ENCODE data around the gene EGLN3.

Gene EGLN3

GRCh38 chr14:33932576-33933345, 18.1 kb downstream of the EGLN3 start (continued):
- TF ChIP-seq PRDM6 (tag by site-specific recombination; IDR thresholded peaks at IDR 0.05) (peak; percentile 70), ZBTB21 (tag by site-specific recombination; IDR thresholded peaks at IDR 0.05) (peak; percentile 64; the same call in 1 of the 2 replicates), PRDM1 (tag by site-specific recombination; IDR thresholded peaks at IDR 0.05) (peak; percentile 22; the same call in 1 of the 2 replicates), GLIS1 (tag by site-specific recombination; IDR thresholded peaks at IDR 0.05) (peak; percentile 93), PATZ1 (tag by site-specific recombination; IDR thresholded peaks at IDR 0.05) (peak; percentile 44; the same call in 1 of the 2 replicates), HIC1 (tag by site-specific recombination; IDR thresholded peaks at IDR 0.05) (no peak), ZNF561 (tag by site-specific recombination; IDR thresholded peaks at IDR 0.05; ENCODE audit: borderline replicate concordance) (peak; percentile 53), ZNF184 (tag by site-specific recombination; IDR thresholded peaks at IDR 0.05) (no peak), ZEB2 (tag by site-specific recombination; IDR thresholded peaks at IDR 0.05) (peak; percentile 68; the same call in 1 of the 2 replicates), ZNF629 (tag by site-specific recombination; IDR thresholded peaks at IDR 0.05) (peak; percentile 91), ZNF366 (tag by site-specific recombination; conservative IDR thresholded peaks at IDR 0.05) (peak; percentile 69), FEZF1 (tag by site-specific recombination; IDR thresholded peaks at IDR 0.05) (peak; percentile 53), ZNF394 (tag by site-specific recombination; IDR thresholded peaks at IDR 0.05; ENCODE audit: borderline replicate concordance) (peak; percentile 34; the same call in 1 of the 2 replicates), ATF2 (tag by site-specific recombination; IDR thresholded peaks at IDR 0.05; ENCODE audit: low read depth) (peak; percentile 86), MZF1 (tag by site-specific recombination; IDR thresholded peaks at IDR 0.05; ENCODE audit: borderline replicate concordance) (peak; percentile 72; the same call in 1 of the 2 replicates), KLF1 (tag by site-specific recombination; IDR thresholded peaks at IDR 0.05) (no peak), PRDM10 (tag by site-specific recombination; IDR thresholded peaks at IDR 0.05) (peak; percentile 79), ZBTB44 (tag by site-specific recombination; IDR thresholded peaks at IDR 0.05) (no peak)

Measured in HEK293 (cell line).